Liver (tissue), 3 donors: ENCODE results near the gene PAX7.

Experiments
- FOXA1 ChIP-seq: IDR thresholded peaks from 2 replicates; pipeline ENCODE4 v1.6.1; 2016; ENCODE audit warnings: antibody characterized with exemption
- GABPA ChIP-seq, 2 donors: IDR thresholded peaks in 1 of 2; conservative IDR thresholded peaks in 1 of 2; 2 replicates each; pipeline ENCODE4 v1.6.1; 2016; ENCODE audit warnings: antibody characterized with exemption in 2 of 2, mild to moderate bottlenecking in 1 of 2, moderate library complexity in 1 of 2
- MAX ChIP-seq: IDR thresholded peaks from 2 replicates; pipeline ENCODE4 v1.6.1; 2016; ENCODE audit warnings: antibody characterized with exemption
- SP1 ChIP-seq: IDR thresholded peaks from 2 replicates; pipeline ENCODE4 v1.6.1; 2018; ENCODE audit warnings: antibody characterized with exemption, mild to moderate bottlenecking
- TF ChIP-seq, protein P1 (sequence below): fragments of 150-350 bp; IDR thresholded peaks from 2 replicates; pipeline ENCODE4 v1.5.1; 2017; ENCODE audit warnings: improper control_type of control experiment, low read depth, low read length; ENCODE audit not compliant: missing input control
- donor health status: healthy.
- donor health status: healthy.

- TF ChIP-seq, protein P1, sequence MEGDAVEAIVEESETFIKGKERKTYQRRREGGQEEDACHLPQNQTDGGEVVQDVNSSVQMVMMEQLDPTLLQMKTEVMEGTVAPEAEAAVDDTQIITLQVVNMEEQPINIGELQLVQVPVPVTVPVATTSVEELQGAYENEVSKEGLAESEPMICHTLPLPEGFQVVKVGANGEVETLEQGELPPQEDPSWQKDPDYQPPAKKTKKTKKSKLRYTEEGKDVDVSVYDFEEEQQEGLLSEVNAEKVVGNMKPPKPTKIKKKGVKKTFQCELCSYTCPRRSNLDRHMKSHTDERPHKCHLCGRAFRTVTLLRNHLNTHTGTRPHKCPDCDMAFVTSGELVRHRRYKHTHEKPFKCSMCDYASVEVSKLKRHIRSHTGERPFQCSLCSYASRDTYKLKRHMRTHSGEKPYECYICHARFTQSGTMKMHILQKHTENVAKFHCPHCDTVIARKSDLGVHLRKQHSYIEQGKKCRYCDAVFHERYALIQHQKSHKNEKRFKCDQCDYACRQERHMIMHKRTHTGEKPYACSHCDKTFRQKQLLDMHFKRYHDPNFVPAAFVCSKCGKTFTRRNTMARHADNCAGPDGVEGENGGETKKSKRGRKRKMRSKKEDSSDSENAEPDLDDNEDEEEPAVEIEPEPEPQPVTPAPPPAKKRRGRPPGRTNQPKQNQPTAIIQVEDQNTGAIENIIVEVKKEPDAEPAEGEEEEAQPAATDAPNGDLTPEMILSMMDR = no peak
- TF ChIP-seq FOXA1 (no peak), SP1 (no peak), GABPA (IDR thresholded peaks at IDR 0.05 in 1 of 2, conservative IDR thresholded peaks at IDR 0.05 in 1 of 2) (no peak), MAX (no peak)
Measured at GRCh38 chr1:18619467-18619835, 11.2 kb upstream of the PAX7 start.
